Gastrocnemius medialis (tissue), 4 donors: ENCODE measurements around the gene CEP97. TPM values are rescaled to one million over a fixed set of nuclear protein-coding genes. Genes with fewer than 3 reads are reported as not detected.
"Not testable (repeated sequence)": the region's sequence is repeated elsewhere in the genome, so short reads cannot be mapped to it uniquely, and the experiment has no call there.

Experiments used
- ATAC-seq, 2 donors: fragments of 150-250 bp; one replicate each; pipeline ENCODE4 v1.9.1; 2016
- DNase-seq, 2 donors: peaks; one replicate each; pipeline ENCODE4 v3.0.0-alpha.2; 2019
- H3K27ac ChIP-seq, 4 donors: fragments of 200-600 bp; sonication (generic); 1 replicate in 1 of 4; 2 replicates in 3 of 4; pipeline ENCODE4 v1.5.1; 2016 to 2018; ENCODE audit warnings: mild to moderate bottlenecking in 2 of 4, moderate library complexity in 1 of 4
- H3K27me3 ChIP-seq, 3 donors: fragments of 200-600 bp; sonication (generic) in 2 of 3; 1 replicate in 1 of 3; 2 replicates in 2 of 3; pipeline versions ENCODE4 v1.5.1 to v1.6.0; 2016 to 2019; ENCODE audit warnings: mild to moderate bottlenecking in 1 of 3, moderate library complexity in 1 of 3
- H3K36me3 ChIP-seq, 2 donors: fragments of 200-600 bp; sonication (generic) in 1 of 2; one replicate each; pipeline ENCODE4 v1.5.1; 2017 to 2018
- H3K4me1 ChIP-seq, 2 donors: fragments of 200-600 bp; sonication (generic) in 1 of 2; one replicate each; pipeline ENCODE4 v1.5.1; 2016 to 2017; ENCODE audit warnings: mild to moderate bottlenecking in 2 of 2
- H3K4me3 ChIP-seq, 4 donors: fragments of 200-600 bp; sonication (generic) in 3 of 4; 1 replicate in 1 of 4; 2 replicates in 3 of 4; pipeline ENCODE4 v1.5.1; 2016 to 2019; ENCODE audit warnings: mild to moderate bottlenecking in 2 of 4
- H3K9me3 ChIP-seq, 3 donors: fragments of 200-600 bp; sonication (generic) in 2 of 3; 1 replicate in 1 of 3; 2 replicates in 2 of 3; pipeline ENCODE4 v1.5.1; 2016 to 2019
- POLR2A ChIP-seq, 2 donors: fragments of 450-650 bp; IDR thresholded peaks; one replicate each; pipeline ENCODE4 v1.6.1; 2017; ENCODE audit warnings: antibody characterized with exemption in 2 of 2, mild to moderate bottlenecking in 2 of 2, moderate library complexity in 2 of 2
- in situ Hi-C, 4 donors: fragments of 200-750 bp; cut with MboI; loops; one replicate each; pipeline versions ENCODE4 v1.15.0 to v1.8.0; 2017; ENCODE audit warnings: low sequenced_read_pairs in 4 of 4
- intact Hi-C: fragments of 100-400 bp; cut with DNase I; formaldehyde crosslinking; loops from one replicate; pipeline ENCODE4 v1.15.1; 2023; ENCODE audit warnings: low total_unique reads
- total RNA-seq, 4 donors: library from RNA; depleted of rRNA; stranded (reverse); fragments of >200 nt; gene quantifications; one replicate each; pipeline versions ENCODE4 v1.1.0 to v1.2.3, GENCODE V29; 2016
- TF ChIP-seq, protein P1 (sequence below), 5 experiments: fragments of 450-650 bp in 3 of 5; fragments of 200-600 bp in 2 of 5; sonication (generic) in 2 of 5; IDR thresholded peaks in 4 of 5; conservative IDR thresholded peaks in 1 of 5; 1 replicate in 4 of 5; 2 replicates in 1 of 5; pipeline ENCODE4 v1.5.1; 2016 to 2019; ENCODE audit warnings: antibody characterized with exemption in 5 of 5, mild to moderate bottlenecking in 3 of 5, moderate library complexity in 3 of 5

CEP97 gene
- total RNA-seq, 4 donors from 2014 or later, result 8.3 to 20.0 (median 13.2) TPM

DNA sequence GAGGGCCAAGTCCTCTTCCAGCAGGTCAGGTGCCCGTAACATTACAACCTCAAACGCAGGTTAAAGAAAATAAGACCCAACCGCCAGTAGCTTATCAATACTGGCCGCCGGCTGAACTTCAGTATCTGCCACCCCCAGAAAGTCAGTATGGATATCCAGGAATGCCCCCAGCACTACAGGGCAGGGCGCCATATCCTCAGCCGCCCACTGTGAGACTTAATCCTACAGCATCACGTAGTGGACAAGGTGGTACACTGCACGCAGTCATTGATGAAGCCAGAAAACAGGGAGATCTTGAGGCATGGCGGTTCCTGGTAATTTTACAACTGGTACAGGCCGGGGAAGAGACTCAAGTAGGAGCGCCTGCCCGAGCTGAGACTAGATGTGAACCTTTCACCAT, 30.9 kb upstream of the CEP97 start:
- H3K9me3 ChIP-seq, in situ Hi-C loops, H3K27me3 ChIP-seq, H3K36me3 ChIP-seq, H3K27ac ChIP-seq, DNase-seq, H3K4me3 ChIP-seq, H3K4me1 ChIP-seq: not testable (repeated sequence)
- intact Hi-C loops, result loop anchor here (5.0 kb wide), 1 partner anchor 534 kb away; no protein-coding TSS in a partner anchor
- TF ChIP-seq, protein P1, sequence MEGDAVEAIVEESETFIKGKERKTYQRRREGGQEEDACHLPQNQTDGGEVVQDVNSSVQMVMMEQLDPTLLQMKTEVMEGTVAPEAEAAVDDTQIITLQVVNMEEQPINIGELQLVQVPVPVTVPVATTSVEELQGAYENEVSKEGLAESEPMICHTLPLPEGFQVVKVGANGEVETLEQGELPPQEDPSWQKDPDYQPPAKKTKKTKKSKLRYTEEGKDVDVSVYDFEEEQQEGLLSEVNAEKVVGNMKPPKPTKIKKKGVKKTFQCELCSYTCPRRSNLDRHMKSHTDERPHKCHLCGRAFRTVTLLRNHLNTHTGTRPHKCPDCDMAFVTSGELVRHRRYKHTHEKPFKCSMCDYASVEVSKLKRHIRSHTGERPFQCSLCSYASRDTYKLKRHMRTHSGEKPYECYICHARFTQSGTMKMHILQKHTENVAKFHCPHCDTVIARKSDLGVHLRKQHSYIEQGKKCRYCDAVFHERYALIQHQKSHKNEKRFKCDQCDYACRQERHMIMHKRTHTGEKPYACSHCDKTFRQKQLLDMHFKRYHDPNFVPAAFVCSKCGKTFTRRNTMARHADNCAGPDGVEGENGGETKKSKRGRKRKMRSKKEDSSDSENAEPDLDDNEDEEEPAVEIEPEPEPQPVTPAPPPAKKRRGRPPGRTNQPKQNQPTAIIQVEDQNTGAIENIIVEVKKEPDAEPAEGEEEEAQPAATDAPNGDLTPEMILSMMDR (IDR thresholded peaks at IDR 0.05 in 4 of 5, conservative IDR thresholded peaks at IDR 0.05 in 1 of 5), result peak in 4 of 5 experiments; percentile 18 to 40 (median 23)
- ATAC-seq, result peak in 1 of 2 donors; percentile 56

DNA sequence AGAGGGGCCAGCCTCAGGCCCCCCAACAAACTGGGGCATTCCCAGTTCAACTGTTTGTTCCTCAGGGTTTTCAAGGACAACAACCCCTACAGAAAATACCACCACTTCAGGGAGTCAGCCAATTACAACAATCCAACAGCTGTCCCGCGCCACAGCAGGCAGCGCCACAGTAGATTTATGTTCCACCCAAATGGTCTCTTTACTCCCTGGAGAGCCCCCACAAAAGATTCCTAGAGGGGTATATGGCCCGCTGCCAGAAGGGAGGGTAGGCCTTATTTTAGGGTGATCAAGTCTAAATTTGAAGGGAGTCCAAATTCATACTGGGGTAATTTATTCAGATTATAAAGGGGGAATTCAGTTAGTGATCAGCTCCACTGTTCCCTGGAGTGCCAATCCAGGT, 29.6 kb upstream of the CEP97 start:
- intact Hi-C loops, result loop anchor here (1.0 to 5.0 kb wide), 3 partner anchors 30 to 842 kb away; no protein-coding TSS in a partner anchor
- H3K4me1 ChIP-seq, ATAC-seq, H3K4me3 ChIP-seq, H3K9me3 ChIP-seq, in situ Hi-C loops, DNase-seq, H3K27me3 ChIP-seq, H3K36me3 ChIP-seq, H3K27ac ChIP-seq: not testable (repeated sequence)

DNA sequence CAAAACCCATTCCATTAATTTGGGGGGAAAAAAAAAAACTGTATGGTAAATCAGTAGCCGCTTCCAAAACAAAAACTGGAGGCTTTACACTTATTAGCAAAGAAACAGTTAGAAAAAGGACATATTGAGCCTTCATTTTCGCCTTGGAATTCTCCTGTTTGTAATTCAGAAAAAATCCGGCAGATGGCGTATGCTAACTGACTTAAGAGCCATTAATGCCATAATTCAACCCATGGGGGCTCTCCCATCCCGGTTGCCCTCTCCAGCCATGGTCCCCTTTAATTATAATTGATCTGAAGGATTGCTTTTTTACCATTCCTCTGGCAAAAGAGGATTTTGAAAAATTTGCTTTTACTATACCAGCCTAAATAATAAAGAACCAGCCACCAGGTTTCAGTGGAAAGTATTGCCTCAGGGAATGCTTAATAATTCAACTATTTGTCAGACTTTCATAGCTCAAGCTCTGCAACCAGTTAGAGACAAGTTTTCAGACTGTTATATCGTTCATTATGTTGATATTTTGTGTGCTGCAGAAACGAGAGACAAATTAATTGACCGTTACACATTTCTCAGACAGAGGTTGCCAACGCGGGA, 28.5 kb upstream of the CEP97 start:
- intact Hi-C loops (loop anchor here (1.0 to 5.0 kb wide), 2 partner anchors 29 to 841 kb away; no protein-coding TSS in a partner anchor), in situ Hi-C loops (no loop called here)
- H3K9me3 ChIP-seq, result no peaks in the 10 kb centered on the region
- H3K27ac ChIP-seq, result no peak overlapping the region
- H3K27me3 ChIP-seq, result no peaks in the 10 kb centered on the region
- ATAC-seq (no peak), DNase-seq (no peak)
- no peak overlapping the region for H3K4me3 ChIP-seq
- no peak for TF ChIP-seq POLR2A (IDR thresholded peaks at IDR 0.05)
- TF ChIP-seq, protein P1 (IDR thresholded peaks at IDR 0.05 in 4 of 5, conservative IDR thresholded peaks at IDR 0.05 in 1 of 5), result peak; percentile 65 to 83 (median 67)
- H3K4me1 ChIP-seq, result no peaks in the 10 kb centered on the region
- no peaks in the 10 kb centered on the region for H3K36me3 ChIP-seq

DNA sequence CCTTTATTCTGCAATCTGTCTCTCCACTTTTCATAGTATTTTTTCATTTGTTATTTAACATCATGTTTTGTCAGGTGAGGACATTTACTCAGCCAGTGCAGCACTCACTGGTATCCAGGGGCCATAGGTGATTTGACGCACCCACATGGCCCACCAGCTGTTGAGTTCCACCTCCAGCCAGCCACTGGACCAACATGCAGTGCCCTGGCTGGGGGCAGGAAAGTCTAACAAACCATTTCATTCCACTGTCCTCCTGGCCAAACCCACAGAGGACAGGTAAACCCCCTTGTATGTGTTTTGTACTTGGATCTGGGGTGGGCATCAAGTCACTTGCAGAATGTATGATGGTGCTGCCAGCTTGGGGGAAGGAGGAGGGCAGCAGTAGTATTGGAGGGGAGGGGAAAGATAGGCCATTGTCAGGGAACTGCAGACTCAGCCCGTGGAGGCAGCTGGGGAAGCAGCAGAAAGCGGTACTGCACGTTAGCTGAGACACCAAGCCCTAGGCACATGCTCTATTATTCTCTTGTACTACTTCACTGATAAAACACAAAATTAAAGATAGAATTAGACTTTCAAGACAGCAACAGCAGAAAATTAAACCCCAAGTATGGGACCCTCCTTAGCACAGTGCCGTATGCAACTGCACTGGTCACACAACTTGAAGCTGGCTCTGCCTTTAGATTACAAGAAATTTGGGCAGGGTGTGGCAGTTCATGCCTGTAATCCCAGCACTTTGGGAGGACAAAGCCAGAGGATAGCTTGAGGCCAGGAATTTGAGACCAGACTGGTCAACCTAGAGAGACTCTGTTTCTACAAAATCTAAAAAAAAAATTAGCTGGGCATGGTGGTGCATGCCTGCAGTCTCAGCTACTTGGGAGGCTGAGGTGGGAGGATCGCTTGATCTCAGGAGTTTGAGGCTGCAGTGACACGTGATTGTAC, 22.4 kb upstream of the CEP97 start:
- Histone ChIP-seq H3K9me3 (no peaks in the 10 kb centered on the region), H3K27ac (no peak overlapping the region), H3K4me3 (no peak overlapping the region), H3K36me3 (no peaks in the 10 kb centered on the region), H3K4me1 (no peaks in the 10 kb centered on the region), H3K27me3 (no peaks in the 10 kb centered on the region)
- DNase-seq (no peak), ATAC-seq (no peak)
- TF ChIP-seq, protein P1 (IDR thresholded peaks at IDR 0.05 in 4 of 5, conservative IDR thresholded peaks at IDR 0.05 in 1 of 5), result no peak
- no peak for TF ChIP-seq POLR2A (IDR thresholded peaks at IDR 0.05)
- intact Hi-C loops, result no loop called here
- in situ Hi-C loops, result no loop called here

DNA sequence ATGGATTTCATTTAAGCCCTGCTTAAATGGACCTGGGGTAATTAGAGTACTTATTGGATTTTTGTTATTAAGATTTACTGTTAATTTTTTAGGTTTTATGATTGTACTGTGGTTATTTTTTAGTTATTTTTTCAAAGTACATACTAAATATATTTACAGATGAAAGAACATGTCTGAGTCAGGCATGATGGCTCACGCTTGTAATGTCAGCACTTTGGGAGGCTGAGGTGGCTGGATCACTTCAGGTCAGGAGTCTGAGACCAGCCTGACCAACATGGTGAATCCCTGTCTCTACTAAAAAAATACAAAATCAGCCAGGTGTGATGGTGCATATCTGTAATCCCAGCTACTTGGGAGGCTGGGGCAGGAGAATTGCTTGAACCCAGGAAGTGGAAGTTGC, 21.7 kb upstream of the CEP97 start:
- no peak overlapping the region for H3K27ac ChIP-seq
- no peaks in the 10 kb centered on the region for H3K4me1 ChIP-seq
- DNase-seq (no peak), ATAC-seq (no peak)
- no peak overlapping the region for H3K4me3 ChIP-seq
- in situ Hi-C loops, result no loop called here
- intact Hi-C loops, result no loop called here
- H3K27me3 ChIP-seq, result no peaks in the 10 kb centered on the region
- H3K36me3 ChIP-seq, result no peaks in the 10 kb centered on the region
- H3K9me3 ChIP-seq, result no peaks in the 10 kb centered on the region
- TF ChIP-seq, protein P1 (IDR thresholded peaks at IDR 0.05 in 4 of 5, conservative IDR thresholded peaks at IDR 0.05 in 1 of 5), result no peak
- no peak for TF ChIP-seq POLR2A (IDR thresholded peaks at IDR 0.05)
